ENCODE measurements around the gene DNAJC5.

The DNAJC5 gene

DNA sequence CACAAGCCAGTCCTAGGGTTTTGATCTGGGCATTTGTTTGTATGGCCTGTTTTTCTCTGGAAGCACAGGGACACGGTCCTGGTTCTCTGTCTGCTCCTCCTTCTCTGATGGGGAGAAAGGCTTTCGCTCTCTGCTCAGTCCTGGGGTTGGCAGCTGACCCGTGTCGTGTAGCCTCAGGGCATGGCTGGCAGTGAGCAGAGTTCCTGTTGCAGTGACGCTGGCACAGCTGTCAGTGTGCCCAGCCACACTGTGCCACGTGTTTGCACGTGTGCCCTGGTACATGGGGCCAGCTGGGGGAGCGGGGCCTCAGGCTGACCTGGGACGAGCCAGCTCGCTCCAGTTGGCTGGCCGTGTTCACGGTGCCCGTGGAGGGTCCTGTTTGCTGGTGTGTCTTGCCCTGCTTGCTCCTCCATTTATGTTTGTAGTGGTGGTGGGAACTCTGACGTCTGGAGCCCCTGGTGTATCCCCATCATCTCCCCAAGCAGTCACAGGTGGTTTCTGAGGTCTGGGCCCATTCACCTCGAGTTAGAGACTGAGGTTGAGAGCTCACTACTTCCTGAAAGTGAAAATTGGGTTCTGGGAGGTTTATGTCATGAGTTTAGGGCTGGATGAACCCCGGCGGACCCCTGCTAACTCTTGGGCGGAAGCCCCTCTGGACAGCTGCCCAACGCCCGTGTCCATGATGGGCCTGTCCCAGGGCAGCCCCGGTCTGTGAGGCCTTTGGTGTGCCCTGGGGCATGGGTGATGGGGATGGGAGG is 10.2 kb upstream of the DNAJC5 start:
- H3K4me1 ChIP-seq (ENCODE audit: insufficient read depth, insufficient read length) = peaks cover 5% of the 10 kb centered on the region
- no peaks in the 10 kb centered on the region for H3K9me3 ChIP-seq (ENCODE audit: insufficient read depth, low read length)
- H3K27me3 ChIP-seq (ENCODE audit: insufficient read depth, insufficient read length) = no peaks in the 10 kb centered on the region
- no peak overlapping the region for H3K4me3 ChIP-seq (ENCODE audit: insufficient read length, low read depth)
- no peak overlapping the region for H3K9ac ChIP-seq (ENCODE audit: insufficient read length, low read depth)
- peaks cover 85% of the 10 kb centered on the region for H3K36me3 ChIP-seq (ENCODE audit: insufficient read depth, insufficient read length, low read length)
- no peak for DNase-seq (ENCODE audit: low read depth, low spot score)
- TF ChIP-seq ZNF274 (IDR thresholded peaks at IDR 0.05; ENCODE audit: low read depth, low read length) = no peak
- no peak for TF ChIP-seq SUZ12 (IDR thresholded peaks at IDR 0.05; ENCODE audit: extremely low read depth, insufficient read depth, insufficient read length)
- TF ChIP-seq YY1 (IDR thresholded peaks at IDR 0.05; ENCODE audit: insufficient read depth, insufficient read length) = no peak

GRCh38 chr20:63885264-63886053 is 9.5 kb upstream of the DNAJC5 start:
- TF ChIP-seq ZNF274 (IDR thresholded peaks at IDR 0.05; ENCODE audit: low read depth, low read length) = no peak
- no peak for TF ChIP-seq YY1 (IDR thresholded peaks at IDR 0.05; ENCODE audit: insufficient read depth, insufficient read length)
- Histone ChIP-seq H3K4me3 (ENCODE audit: insufficient read length, low read depth) (no peak overlapping the region), H3K9me3 (ENCODE audit: insufficient read depth, low read length) (no peaks in the 10 kb centered on the region), H3K9ac (ENCODE audit: insufficient read length, low read depth) (peak overlapping the region; percentile 21), H3K4me1 (ENCODE audit: insufficient read depth, insufficient read length) (peaks cover 8% of the 10 kb centered on the region), H3K27me3 (ENCODE audit: insufficient read depth, insufficient read length) (no peaks in the 10 kb centered on the region), H3K36me3 (ENCODE audit: insufficient read depth, insufficient read length, low read length) (peaks cover 91% of the 10 kb centered on the region)
- DNase-seq (ENCODE audit: low read depth, low spot score) = no peak

GRCh38 chr20:63886054-63886419 is 8.9 kb upstream of the DNAJC5 start:
- no peaks in the 10 kb centered on the region for H3K9me3 ChIP-seq (ENCODE audit: insufficient read depth, low read length)
- peaks cover 92% of the 10 kb centered on the region for H3K36me3 ChIP-seq (ENCODE audit: insufficient read depth, insufficient read length, low read length)
- no peak overlapping the region for H3K4me3 ChIP-seq (ENCODE audit: insufficient read length, low read depth)
- no peak for DNase-seq (ENCODE audit: low read depth, low spot score)
- H3K4me1 ChIP-seq (ENCODE audit: insufficient read depth, insufficient read length) = peaks cover 8% of the 10 kb centered on the region
- H3K27me3 ChIP-seq (ENCODE audit: insufficient read depth, insufficient read length) = no peaks in the 10 kb centered on the region
- TF ChIP-seq YY1 (IDR thresholded peaks at IDR 0.05; ENCODE audit: insufficient read depth, insufficient read length) (no peak), SUZ12 (IDR thresholded peaks at IDR 0.05; ENCODE audit: extremely low read depth, insufficient read depth, insufficient read length) (no peak), ZNF274 (IDR thresholded peaks at IDR 0.05; ENCODE audit: low read depth, low read length) (no peak)
- no peak overlapping the region for H3K9ac ChIP-seq (ENCODE audit: insufficient read length, low read depth)

- H3K4me3 ChIP-seq (ENCODE audit: insufficient read length, low read depth) = no peak overlapping the region
- peaks cover 8% of the 10 kb centered on the region for H3K4me1 ChIP-seq (ENCODE audit: insufficient read depth, insufficient read length)
- H3K9ac ChIP-seq (ENCODE audit: insufficient read length, low read depth) = no peak overlapping the region
- H3K27me3 ChIP-seq (ENCODE audit: insufficient read depth, insufficient read length) = no peaks in the 10 kb centered on the region
- peaks cover 92% of the 10 kb centered on the region for H3K36me3 ChIP-seq (ENCODE audit: insufficient read depth, insufficient read length, low read length)
- no peak for DNase-seq (ENCODE audit: low read depth, low spot score)
- H3K9me3 ChIP-seq (ENCODE audit: insufficient read depth, low read length) = no peaks in the 10 kb centered on the region
- TF ChIP-seq SUZ12 (IDR thresholded peaks at IDR 0.05; ENCODE audit: extremely low read depth, insufficient read depth, insufficient read length) = no peak
These were observed 8.0 kb upstream of the DNAJC5 start for GRCh38 chr20:63886921-63887320.

DNA sequence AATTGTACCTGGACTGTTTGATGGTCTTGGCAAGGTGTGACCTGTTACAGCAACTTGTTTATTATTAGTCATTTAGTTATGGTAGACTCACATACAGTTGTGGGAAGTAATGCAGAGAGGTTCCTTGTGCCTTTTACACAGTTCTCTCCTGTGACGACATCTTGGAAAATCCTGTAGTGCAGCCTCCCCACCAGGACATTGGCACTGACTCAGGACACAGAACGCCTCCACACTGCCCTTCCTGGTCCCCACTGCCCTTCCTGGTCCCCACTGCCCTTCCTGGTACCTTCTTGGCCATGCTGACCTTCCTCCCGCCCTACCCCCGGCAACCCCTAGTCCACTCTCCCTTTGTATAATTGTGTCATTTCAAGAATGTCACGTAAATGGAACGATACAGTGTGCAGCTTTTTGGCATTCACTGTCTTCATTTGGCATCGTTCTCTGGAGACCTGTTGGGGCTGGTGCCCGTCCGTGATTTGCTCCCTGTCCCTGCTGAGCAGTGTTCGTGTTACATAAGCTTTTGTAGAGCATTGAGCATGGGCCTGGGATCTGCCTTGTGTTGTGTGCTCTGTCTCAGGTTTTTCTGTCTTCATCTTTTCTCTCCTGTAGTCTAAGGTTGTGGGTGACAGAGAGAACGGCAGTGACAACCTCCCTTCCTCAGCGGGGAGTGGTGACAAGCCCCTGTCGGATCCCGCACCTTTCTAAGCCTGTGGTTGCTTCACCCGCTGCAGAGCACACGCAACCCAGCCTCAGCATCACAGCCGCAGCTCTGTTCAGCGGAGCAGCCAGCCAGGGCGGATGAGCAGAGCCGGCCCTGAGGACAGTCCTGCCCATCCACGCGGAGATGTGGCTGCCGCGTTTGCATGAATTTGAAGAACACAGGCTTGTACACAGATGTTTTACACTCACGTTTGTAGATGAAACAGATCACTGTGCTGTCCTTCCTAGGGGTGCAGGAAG is 5.4 kb upstream of the DNAJC5 start:
- no peaks in the 10 kb centered on the region for H3K27me3 ChIP-seq (ENCODE audit: insufficient read depth, insufficient read length)
- H3K4me3 ChIP-seq (ENCODE audit: insufficient read length, low read depth) = no peak overlapping the region
- TF ChIP-seq ZNF274 (IDR thresholded peaks at IDR 0.05; ENCODE audit: low read depth, low read length) (no peak), YY1 (IDR thresholded peaks at IDR 0.05; ENCODE audit: insufficient read depth, insufficient read length) (no peak), SUZ12 (IDR thresholded peaks at IDR 0.05; ENCODE audit: extremely low read depth, insufficient read depth, insufficient read length) (no peak)
- no peak for DNase-seq (ENCODE audit: low read depth, low spot score)
- peaks cover 8% of the 10 kb centered on the region for H3K4me1 ChIP-seq (ENCODE audit: insufficient read depth, insufficient read length)
- H3K36me3 ChIP-seq (ENCODE audit: insufficient read depth, insufficient read length, low read length) = peaks cover 72% of the 10 kb centered on the region
- no peaks in the 10 kb centered on the region for H3K9me3 ChIP-seq (ENCODE audit: insufficient read depth, low read length)
- H3K9ac ChIP-seq (ENCODE audit: insufficient read length, low read depth) = no peak overlapping the region

DNA sequence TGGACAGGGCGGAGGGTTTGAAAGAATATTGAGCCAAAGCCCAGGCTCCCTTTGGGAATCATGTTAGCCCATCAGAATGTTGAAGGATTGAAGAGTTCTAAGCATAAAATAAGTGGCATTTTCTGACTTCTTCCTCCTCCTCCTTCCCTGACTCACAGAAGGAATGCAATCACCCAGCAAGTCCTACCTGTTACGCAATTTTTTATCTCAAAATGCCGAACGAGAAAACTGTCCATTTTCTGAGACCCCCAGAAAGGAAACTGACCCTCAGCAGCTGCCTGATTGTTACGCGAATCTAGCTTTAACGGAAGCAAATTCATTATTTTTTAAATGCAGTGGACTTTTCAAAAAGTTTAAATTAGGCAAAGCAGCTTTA is 4.7 kb upstream of the DNAJC5 start:
- no peak overlapping the region for H3K9ac ChIP-seq (ENCODE audit: insufficient read length, low read depth)
- DNase-seq (ENCODE audit: low read depth, low spot score) = no peak
- no peak overlapping the region for H3K4me3 ChIP-seq (ENCODE audit: insufficient read length, low read depth)
- no peaks in the 10 kb centered on the region for H3K27me3 ChIP-seq (ENCODE audit: insufficient read depth, insufficient read length)
- peaks cover 8% of the 10 kb centered on the region for H3K4me1 ChIP-seq (ENCODE audit: insufficient read depth, insufficient read length)
- TF ChIP-seq ZNF274 (IDR thresholded peaks at IDR 0.05; ENCODE audit: low read depth, low read length) (no peak), YY1 (IDR thresholded peaks at IDR 0.05; ENCODE audit: insufficient read depth, insufficient read length) (no peak), SUZ12 (IDR thresholded peaks at IDR 0.05; ENCODE audit: extremely low read depth, insufficient read depth, insufficient read length) (no peak)
- H3K36me3 ChIP-seq (ENCODE audit: insufficient read depth, insufficient read length, low read length) = peaks cover 66% of the 10 kb centered on the region
- H3K9me3 ChIP-seq (ENCODE audit: insufficient read depth, low read length) = no peaks in the 10 kb centered on the region

DNA sequence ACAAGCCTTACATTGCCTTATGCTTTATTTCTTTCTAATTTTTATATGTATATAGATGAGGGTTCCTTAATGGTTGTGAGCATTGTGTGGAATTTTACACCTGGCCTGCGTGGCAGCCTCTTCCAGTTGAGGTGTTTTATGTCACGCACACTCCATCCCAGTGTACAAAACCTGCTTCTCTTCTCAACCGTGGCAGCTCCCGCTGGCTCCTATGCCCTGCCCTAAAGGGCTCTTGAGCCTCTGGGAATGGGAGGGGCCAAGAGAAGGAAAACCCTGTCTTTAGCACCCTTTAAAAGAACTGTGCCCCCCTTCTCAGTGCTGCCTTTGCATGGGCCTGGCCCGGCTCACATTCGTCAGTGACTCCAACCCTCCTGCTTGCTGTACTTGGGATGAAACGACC is 4.3 kb upstream of the DNAJC5 start:
- H3K4me3 ChIP-seq (ENCODE audit: insufficient read length, low read depth) = no peak overlapping the region
- peaks cover 61% of the 10 kb centered on the region for H3K36me3 ChIP-seq (ENCODE audit: insufficient read depth, insufficient read length, low read length)
- peaks cover 5% of the 10 kb centered on the region for H3K4me1 ChIP-seq (ENCODE audit: insufficient read depth, insufficient read length)
- TF ChIP-seq ZNF274 (IDR thresholded peaks at IDR 0.05; ENCODE audit: low read depth, low read length) (no peak), SUZ12 (IDR thresholded peaks at IDR 0.05; ENCODE audit: extremely low read depth, insufficient read depth, insufficient read length) (no peak), YY1 (IDR thresholded peaks at IDR 0.05; ENCODE audit: insufficient read depth, insufficient read length) (no peak)
- H3K27me3 ChIP-seq (ENCODE audit: insufficient read depth, insufficient read length) = no peaks in the 10 kb centered on the region
- no peaks in the 10 kb centered on the region for H3K9me3 ChIP-seq (ENCODE audit: insufficient read depth, low read length)
- DNase-seq (ENCODE audit: low read depth, low spot score) = no peak
- H3K9ac ChIP-seq (ENCODE audit: insufficient read length, low read depth) = no peak overlapping the region
